ENCODE measurements around the gene FAM184B.

FAM184B gene

GRCh38 chr4:17760626-17761025 is 20.8 kb downstream of the FAM184B start:
- Histone ChIP-seq H3K36me3 (ENCODE audit: control insufficient read depth in 4 of 4, insufficient read depth in 4 of 4, low read length in 3 of 4) (no peaks in the 10 kb centered on the region), H3K4me1 (ENCODE audit: control extremely low read depth in 1 of 4, control insufficient read depth in 4 of 4, insufficient read depth in 4 of 4, low read length in 3 of 4) (peaks cover 0 to 5% (median 4%) of the 10 kb centered on the region in 4 experiments), H3K27me3 (replicated peaks in 2 of 5; ENCODE audit: control insufficient read depth in 4 of 5, insufficient read depth in 5 of 5, low read length in 4 of 5) (peaks cover 0 to 2% (median 0%) of the 10 kb centered on the region in 5 experiments), H3K4me3 (ENCODE audit: control insufficient read depth in 1 of 7, extremely low read depth in 1 of 7, insufficient read depth in 4 of 7, low read depth in 2 of 7, low read length in 6 of 7) (no peak overlapping the region), H3K9me3 (ENCODE audit: control extremely low read depth in 1 of 5, control insufficient read depth in 4 of 5, insufficient read depth in 2 of 5, low read depth in 1 of 5, low read length in 4 of 5) (no peaks in the 10 kb centered on the region), H3K27ac (ENCODE audit: insufficient read depth in 1 of 2, low read depth in 1 of 2, low read length in 2 of 2, poor library complexity in 1 of 2, severe bottlenecking in 2 of 2) (no peak overlapping the region)
- ChIA-PET CTCF (no interaction called here), POLR2A (no interaction called here)
- 98% methylated on average over 6 of the region's 6 CpGs for whole genome bisulfite sequencing (ENCODE audit: insufficient coverage)
- DNase-seq: no peak

- Histone ChIP-seq H3K4me3 (ENCODE audit: control insufficient read depth in 1 of 7, extremely low read depth in 1 of 7, insufficient read depth in 4 of 7, low read depth in 2 of 7, low read length in 6 of 7) (no peak overlapping the region), H3K27ac (ENCODE audit: insufficient read depth in 1 of 2, low read depth in 1 of 2, low read length in 2 of 2, poor library complexity in 1 of 2, severe bottlenecking in 2 of 2) (no peak overlapping the region), H3K36me3 (ENCODE audit: control insufficient read depth in 4 of 4, insufficient read depth in 4 of 4, low read length in 3 of 4) (no peaks in the 10 kb centered on the region), H3K4me1 (ENCODE audit: control extremely low read depth in 1 of 4, control insufficient read depth in 4 of 4, insufficient read depth in 4 of 4, low read length in 3 of 4) (no peaks in the 10 kb centered on the region), H3K27me3 (replicated peaks in 2 of 5; ENCODE audit: control insufficient read depth in 4 of 5, insufficient read depth in 5 of 5, low read length in 4 of 5) (peaks cover 0 to 3% (median 0%) of the 10 kb centered on the region in 5 experiments), H3K9me3 (ENCODE audit: control extremely low read depth in 1 of 5, control insufficient read depth in 4 of 5, insufficient read depth in 2 of 5, low read depth in 1 of 5, low read length in 4 of 5) (no peaks in the 10 kb centered on the region)
- ChIA-PET POLR2A (no interaction called here), CTCF (no interaction called here)
- DNase-seq: no peak
- WGBS (ENCODE audit: insufficient coverage): 86% methylated on average over 2 of the region's 5 CpGs
Measured at GRCh38 chr4:17758485-17758884, 22.9 kb downstream of the FAM184B start.

- ChIA-PET POLR2A (no interaction called here), CTCF (no interaction called here)
- H3K36me3 ChIP-seq (ENCODE audit: control insufficient read depth in 4 of 4, insufficient read depth in 4 of 4, low read length in 3 of 4): no peaks in the 10 kb centered on the region
- H3K27ac ChIP-seq (ENCODE audit: insufficient read depth in 1 of 2, low read depth in 1 of 2, low read length in 2 of 2, poor library complexity in 1 of 2, severe bottlenecking in 2 of 2): no peak overlapping the region
- no peaks in the 10 kb centered on the region for H3K4me1 ChIP-seq (ENCODE audit: control extremely low read depth in 1 of 4, control insufficient read depth in 4 of 4, insufficient read depth in 4 of 4, low read length in 3 of 4)
- H3K9me3 ChIP-seq (ENCODE audit: control extremely low read depth in 1 of 5, control insufficient read depth in 4 of 5, insufficient read depth in 2 of 5, low read depth in 1 of 5, low read length in 4 of 5): no peaks in the 10 kb centered on the region
- DNase-seq: no peak
- no peak overlapping the region for H3K4me3 ChIP-seq (ENCODE audit: control insufficient read depth in 1 of 7, extremely low read depth in 1 of 7, insufficient read depth in 4 of 7, low read depth in 2 of 7, low read length in 6 of 7)
- H3K27me3 ChIP-seq (replicated peaks in 2 of 5; ENCODE audit: control insufficient read depth in 4 of 5, insufficient read depth in 5 of 5, low read length in 4 of 5): peaks cover 0 to 3% (median 0%) of the 10 kb centered on the region in 5 experiments
- no CpG with 5 or more reads among the region's 1 CpG for WGBS (ENCODE audit: insufficient coverage)
Measured at GRCh38 chr4:17757621-17758020, 23.8 kb downstream of the FAM184B start.

GRCh38 chr4:17753646-17754045 is 27.8 kb downstream of the FAM184B start:
- Histone ChIP-seq H3K4me3 (ENCODE audit: control insufficient read depth in 1 of 7, extremely low read depth in 1 of 7, insufficient read depth in 4 of 7, low read depth in 2 of 7, low read length in 6 of 7) (no peak overlapping the region), H3K9me3 (ENCODE audit: control extremely low read depth in 1 of 5, control insufficient read depth in 4 of 5, insufficient read depth in 2 of 5, low read depth in 1 of 5, low read length in 4 of 5) (no peaks in the 10 kb centered on the region), H3K36me3 (ENCODE audit: control insufficient read depth in 4 of 4, insufficient read depth in 4 of 4, low read length in 3 of 4) (no peaks in the 10 kb centered on the region), H3K4me1 (ENCODE audit: control extremely low read depth in 1 of 4, control insufficient read depth in 4 of 4, insufficient read depth in 4 of 4, low read length in 3 of 4) (no peaks in the 10 kb centered on the region), H3K27ac (ENCODE audit: insufficient read depth in 1 of 2, low read depth in 1 of 2, low read length in 2 of 2, poor library complexity in 1 of 2, severe bottlenecking in 2 of 2) (no peak overlapping the region), H3K27me3 (replicated peaks in 2 of 5; ENCODE audit: control insufficient read depth in 4 of 5, insufficient read depth in 5 of 5, low read length in 4 of 5) (peaks cover 0 to 3% (median 0%) of the 10 kb centered on the region in 5 experiments)
- CTCF ChIA-PET: interaction anchor here (1.1 to 2.4 kb wide), 2 partner anchors 9 to 11 kb away, joined by 3 to 6 read pairs; no protein-coding TSS in a partner anchor
- WGBS (ENCODE audit: insufficient coverage): 100% methylated on average over 2 of the region's 2 CpGs
- no peak for DNase-seq
- POLR2A ChIA-PET: no interaction called here

GRCh38 chr4:17740702-17741101 is 40.7 kb downstream of the FAM184B start:
- Histone ChIP-seq H3K9me3 (ENCODE audit: control extremely low read depth in 1 of 5, control insufficient read depth in 4 of 5, insufficient read depth in 2 of 5, low read depth in 1 of 5, low read length in 4 of 5) (no peaks in the 10 kb centered on the region), H3K4me3 (ENCODE audit: control insufficient read depth in 1 of 7, extremely low read depth in 1 of 7, insufficient read depth in 4 of 7, low read depth in 2 of 7, low read length in 6 of 7) (no peak overlapping the region), H3K36me3 (ENCODE audit: control insufficient read depth in 4 of 4, insufficient read depth in 4 of 4, low read length in 3 of 4) (no peaks in the 10 kb centered on the region), H3K4me1 (ENCODE audit: control extremely low read depth in 1 of 4, control insufficient read depth in 4 of 4, insufficient read depth in 4 of 4, low read length in 3 of 4) (no peaks in the 10 kb centered on the region), H3K27ac (ENCODE audit: insufficient read depth in 1 of 2, low read depth in 1 of 2, low read length in 2 of 2, poor library complexity in 1 of 2, severe bottlenecking in 2 of 2) (no peak overlapping the region), H3K27me3 (replicated peaks in 2 of 5; ENCODE audit: control insufficient read depth in 4 of 5, insufficient read depth in 5 of 5, low read length in 4 of 5) (no peaks in the 10 kb centered on the region)
- ChIA-PET POLR2A (no interaction called here), CTCF (no interaction called here)
- no peak for DNase-seq
- WGBS (ENCODE audit: insufficient coverage): 94% methylated on average over 2 of the region's 4 CpGs

- ChIA-PET CTCF (no interaction called here), POLR2A (no interaction called here)
- Histone ChIP-seq H3K27ac (ENCODE audit: insufficient read depth in 1 of 2, low read depth in 1 of 2, low read length in 2 of 2, poor library complexity in 1 of 2, severe bottlenecking in 2 of 2) (no peak overlapping the region), H3K4me3 (ENCODE audit: control insufficient read depth in 1 of 7, extremely low read depth in 1 of 7, insufficient read depth in 4 of 7, low read depth in 2 of 7, low read length in 6 of 7) (no peak overlapping the region), H3K27me3 (replicated peaks in 2 of 5; ENCODE audit: control insufficient read depth in 4 of 5, insufficient read depth in 5 of 5, low read length in 4 of 5) (no peaks in the 10 kb centered on the region), H3K4me1 (ENCODE audit: control extremely low read depth in 1 of 4, control insufficient read depth in 4 of 4, insufficient read depth in 4 of 4, low read length in 3 of 4) (no peaks in the 10 kb centered on the region), H3K36me3 (ENCODE audit: control insufficient read depth in 4 of 4, insufficient read depth in 4 of 4, low read length in 3 of 4) (no peaks in the 10 kb centered on the region), H3K9me3 (ENCODE audit: control extremely low read depth in 1 of 5, control insufficient read depth in 4 of 5, insufficient read depth in 2 of 5, low read depth in 1 of 5, low read length in 4 of 5) (no peaks in the 10 kb centered on the region)
- DNase-seq: no peak
- 100% methylated on average over 2 of the region's 2 CpGs for WGBS (ENCODE audit: insufficient coverage)
Measured at GRCh38 chr4:17736484-17736883, 44.9 kb downstream of the FAM184B start.

GRCh38 chr4:17726911-17727310 is 54.5 kb downstream of the FAM184B start:
- Histone ChIP-seq H3K36me3 (ENCODE audit: control insufficient read depth in 4 of 4, insufficient read depth in 4 of 4, low read length in 3 of 4) (no peaks in the 10 kb centered on the region), H3K9me3 (ENCODE audit: control extremely low read depth in 1 of 5, control insufficient read depth in 4 of 5, insufficient read depth in 2 of 5, low read depth in 1 of 5, low read length in 4 of 5) (peaks cover 0 to 6% (median 2%) of the 10 kb centered on the region in 5 experiments), H3K4me3 (ENCODE audit: control insufficient read depth in 1 of 7, extremely low read depth in 1 of 7, insufficient read depth in 4 of 7, low read depth in 2 of 7, low read length in 6 of 7) (no peak overlapping the region), H3K27me3 (replicated peaks in 2 of 5; ENCODE audit: control insufficient read depth in 4 of 5, insufficient read depth in 5 of 5, low read length in 4 of 5) (no peaks in the 10 kb centered on the region), H3K4me1 (ENCODE audit: control extremely low read depth in 1 of 4, control insufficient read depth in 4 of 4, insufficient read depth in 4 of 4, low read length in 3 of 4) (no peaks in the 10 kb centered on the region), H3K27ac (ENCODE audit: insufficient read depth in 1 of 2, low read depth in 1 of 2, low read length in 2 of 2, poor library complexity in 1 of 2, severe bottlenecking in 2 of 2) (no peak overlapping the region)
- POLR2A ChIA-PET: no interaction called here
- no peak for DNase-seq
- CTCF ChIA-PET: no interaction called here
- WGBS (ENCODE audit: insufficient coverage): 100% methylated on average over 2 of the region's 2 CpGs
